ENCODE measurements around the gene SNRPD3.
"Not testable (repeated sequence)": the region's sequence is repeated elsewhere in the genome, so short reads cannot be mapped to it uniquely, and the experiment has no call there.

SNRPD3 gene

GRCh38 chr22:24535348-24535747 is 20.5 kb upstream of the SNRPD3 start:
- DNase-seq = no peak

GRCh38 chr22:24536089-24536488 is 19.7 kb upstream of the SNRPD3 start:
- no peak for DNase-seq

GRCh38 chr22:24540470-24540869 is 15.3 kb upstream of the SNRPD3 start:
- DNase-seq = no peak

GRCh38 chr22:24541681-24542515 is 13.9 kb upstream of the SNRPD3 start:
- DNase-seq = no peak

- DNase-seq = no peak
These were observed 13.2 kb upstream of the SNRPD3 start for GRCh38 chr22:24542641-24543040.

GRCh38 chr22:24543185-24543601 is 12.6 kb upstream of the SNRPD3 start:
- no peak for DNase-seq

- DNase-seq = no peak
These were observed 12.0 kb upstream of the SNRPD3 start for GRCh38 chr22:24543679-24544243.

- no peak for DNase-seq
These were observed 7.0 kb upstream of the SNRPD3 start for GRCh38 chr22:24548812-24549211.

GRCh38 chr22:24550028-24550901 is 5.5 kb upstream of the SNRPD3 start:
- DNase-seq = no peak

- DNase-seq = no peak
These were observed 4.8 kb upstream of the SNRPD3 start for GRCh38 chr22:24550902-24551435.

GRCh38 chr22:24552503-24553286 is 3.1 kb upstream of the SNRPD3 start:
- not testable (repeated sequence) for DNase-seq

GRCh38 chr22:24553597-24554312 is 2.0 kb upstream of the SNRPD3 start:
- DNase-seq = peak; percentile 3

- DNase-seq = peak; percentile 26
These were observed 1.3 kb upstream of the SNRPD3 start, which contains the start of gene GUCD1 for GRCh38 chr22:24554313-24555164. Gene GUCD1, minus strand, starts transcription at chr22:24555138. Its CDS starts 147 bp downstream, at chr22:24554991.

- no peak for DNase-seq
These were observed 3.7 kb downstream of the SNRPD3 start for GRCh38 chr22:24559471-24559870.

- DNase-seq = no peak
These were observed 7.4 kb downstream of the SNRPD3 start for GRCh38 chr22:24563246-24563645.

- no peak for DNase-seq
These were observed 8.7 kb downstream of the SNRPD3 start for GRCh38 chr22:24564376-24565058.

- no peak for DNase-seq
These were observed 9.3 kb downstream of the SNRPD3 start for GRCh38 chr22:24565077-24565476.

- DNase-seq = no peak
These were observed 11.2 kb downstream of the SNRPD3 start for GRCh38 chr22:24566899-24567511.

GRCh38 chr22:24567668-24568067 is 11.9 kb downstream of the SNRPD3 start:
- DNase-seq = no peak
